Activated naive CD8-positive, alpha-beta T cell treated with anti-CD3 and anti-CD28 coated beads for 36 hours (primary cell): ENCODE measurements around the gene NMT1. TPM values are rescaled to one million over a fixed set of nuclear protein-coding genes. Genes with fewer than 3 reads are reported as not detected.
A peak's percentile ranks its signal among the peaks of the same experiment; 100 is the strongest.

Source experiments
- DNase-seq: peaks from one replicate; pipeline ENCODE4 v3.0.0; 2021
- H3K27ac Mint-ChIP-seq: one replicate; pipeline ENCODE4 v1.8.0; 2022; ENCODE audit warnings: mild to moderate bottlenecking, moderate library complexity, mixed read lengths
- H3K27me3 Mint-ChIP-seq: one replicate; pipeline ENCODE4 v1.8.0; 2022; ENCODE audit warnings: mild to moderate bottlenecking, mixed read lengths
- H3K36me3 Mint-ChIP-seq: one replicate; pipeline ENCODE4 v1.8.0; 2021; ENCODE audit warnings: mild to moderate bottlenecking, mixed read lengths
- H3K4me1 Mint-ChIP-seq: one replicate; pipeline ENCODE4 v1.8.0; 2021; ENCODE audit warnings: mixed read lengths
- H3K4me3 Mint-ChIP-seq: one replicate; pipeline ENCODE4 v1.8.0; 2022; ENCODE audit warnings: mild to moderate bottlenecking, moderate library complexity, mixed read lengths
- H3K9me3 Mint-ChIP-seq: one replicate; pipeline ENCODE4 v1.8.0; 2022; ENCODE audit warnings: mixed read lengths
- total RNA-seq, 2 experiments: library from RNA; stranded (reverse); gene quantifications; one replicate each; pipeline ENCODE4 v1.2.3, GENCODE V29; 2021

The NMT1 gene
- total RNA-seq, 2 experiments from 2014 or later = 168 to 170 TPM

DNA sequence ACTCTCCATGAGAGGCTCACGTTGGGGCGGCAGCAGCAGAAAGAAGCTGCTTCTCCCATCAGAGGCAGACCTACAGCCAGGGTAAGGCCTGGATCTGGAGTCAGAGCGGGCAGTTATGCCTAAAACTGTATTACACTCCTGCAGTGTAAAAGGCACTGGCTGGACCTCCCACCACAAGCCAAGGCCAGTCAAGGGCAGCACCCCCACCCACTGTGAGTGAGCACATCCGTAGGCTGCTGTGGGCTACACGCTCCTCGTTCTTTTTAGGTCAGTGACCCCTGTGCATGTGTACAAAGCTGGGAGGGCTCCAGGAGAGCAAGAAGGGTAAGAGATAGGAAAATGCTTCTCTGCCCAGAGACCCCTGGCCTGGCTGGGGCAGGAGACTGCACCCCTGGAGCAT lies 30.4 kb upstream of the NMT1 start:
- no peak overlapping the region for H3K4me3 Mint-ChIP-seq
- peaks cover 11% of the 10 kb centered on the region for H3K36me3 Mint-ChIP-seq

DNA sequence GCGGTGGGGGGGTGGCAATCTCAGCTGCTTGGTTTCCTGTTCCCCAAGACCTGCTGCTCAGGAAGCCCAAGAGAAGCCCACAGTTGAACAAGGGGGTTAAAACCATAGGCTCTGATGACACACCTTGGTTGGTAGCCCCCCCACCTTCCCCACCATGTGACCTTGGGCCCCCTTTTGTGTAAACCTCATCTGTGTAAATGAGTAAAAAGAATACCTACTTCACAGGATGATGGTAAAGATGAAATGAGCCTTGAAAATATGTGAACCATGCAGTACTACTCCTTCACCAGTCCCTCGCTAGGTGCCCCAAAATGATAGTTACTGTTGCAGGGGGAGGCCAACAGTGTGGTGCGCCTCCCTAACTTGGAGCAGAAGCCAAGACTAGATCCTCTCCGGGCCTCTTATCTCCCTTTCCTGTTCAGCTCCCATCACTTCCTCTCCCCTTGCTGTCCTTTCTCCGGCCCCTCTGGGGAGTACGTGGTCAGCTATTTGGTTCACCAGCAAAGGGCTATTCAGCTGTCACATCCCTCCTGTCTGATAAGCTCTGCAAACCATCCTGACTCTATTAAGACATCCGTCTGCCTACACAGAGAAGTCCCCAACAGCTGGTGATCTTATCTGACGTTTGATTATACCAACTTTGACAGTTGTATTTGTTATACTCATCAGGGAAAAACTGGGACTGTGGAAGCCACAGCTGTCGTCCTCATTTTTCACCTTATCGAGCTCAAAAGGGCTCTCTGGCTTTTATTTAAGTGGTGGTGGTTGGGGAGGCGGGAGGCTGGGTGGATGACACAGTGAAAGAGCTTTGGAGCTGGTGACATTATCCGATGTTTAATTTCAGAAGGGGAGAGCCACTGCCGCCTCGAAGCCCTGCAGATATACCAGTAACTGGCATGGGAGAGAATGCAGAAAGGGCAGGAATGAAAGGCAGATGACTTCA lies 29.6 kb upstream of the NMT1 start:
- Mint-ChIP-seq H3K36me3 (peaks cover 12% of the 10 kb centered on the region), H3K4me3 (no peak overlapping the region), H3K4me1 (peaks cover 7% of the 10 kb centered on the region), H3K27me3 (no peaks in the 10 kb centered on the region), H3K27ac (no peak overlapping the region), H3K9me3 (no peaks in the 10 kb centered on the region)
- no peak for DNase-seq

More for the DNA sequence above, 30.4 kb upstream of the NMT1 start:
- DNase-seq = no peak
- Mint-ChIP-seq H3K27ac (no peak overlapping the region), H3K27me3 (no peaks in the 10 kb centered on the region), H3K9me3 (no peaks in the 10 kb centered on the region), H3K4me1 (peaks cover 6% of the 10 kb centered on the region)

DNA sequence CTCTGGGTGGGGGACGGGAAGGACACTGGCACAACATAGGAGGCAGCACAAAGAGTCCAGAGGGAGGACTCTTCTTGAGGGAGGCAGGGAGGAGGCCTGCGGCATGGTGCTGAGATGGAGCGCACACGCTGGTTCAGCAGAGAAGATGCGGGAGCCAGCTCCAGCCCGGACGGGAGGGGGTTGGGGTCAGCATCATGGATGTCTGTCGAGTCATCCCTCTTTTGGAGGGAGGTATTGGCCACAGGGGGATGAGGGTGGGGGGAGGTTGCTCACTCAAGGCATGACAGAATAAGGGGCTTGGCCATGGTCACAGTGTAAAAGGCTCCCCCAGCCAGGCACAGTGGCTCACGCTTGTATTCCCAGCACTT lies 29.0 kb upstream of the NMT1 start:
- Mint-ChIP-seq H3K27me3 (no peaks in the 10 kb centered on the region), H3K9me3 (no peaks in the 10 kb centered on the region), H3K4me1 (peaks cover 7% of the 10 kb centered on the region), H3K36me3 (peaks cover 12% of the 10 kb centered on the region), H3K27ac (no peak overlapping the region), H3K4me3 (no peak overlapping the region)
- DNase-seq = no peak

DNA sequence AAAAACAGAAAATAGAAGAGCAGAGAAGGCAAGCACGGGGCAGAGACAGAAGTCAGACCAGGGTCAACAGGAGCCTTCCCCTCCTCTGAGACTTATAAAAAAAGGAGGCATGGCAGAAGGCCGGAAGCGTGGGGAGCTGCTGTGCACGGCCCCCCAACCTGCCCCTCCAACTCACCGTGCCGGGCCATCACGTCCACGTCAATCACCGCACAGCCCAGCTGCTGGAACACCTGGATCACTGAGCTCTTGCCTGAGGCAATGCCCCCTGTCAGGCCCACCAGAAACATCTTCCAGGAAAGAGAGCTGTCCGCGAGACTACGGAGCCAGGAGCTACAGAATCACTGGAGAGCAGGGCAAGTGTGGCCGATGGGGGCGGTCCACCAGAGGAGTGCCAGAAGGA lies 26.5 kb upstream of the NMT1 start:
- peaks cover 12% of the 10 kb centered on the region for H3K4me1 Mint-ChIP-seq
- no peaks in the 10 kb centered on the region for H3K27me3 Mint-ChIP-seq
- DNase-seq = no peak
- H3K27ac Mint-ChIP-seq = no peak overlapping the region
- peaks cover 12% of the 10 kb centered on the region for H3K36me3 Mint-ChIP-seq
- no peak overlapping the region for H3K4me3 Mint-ChIP-seq
- no peaks in the 10 kb centered on the region for H3K9me3 Mint-ChIP-seq

DNA sequence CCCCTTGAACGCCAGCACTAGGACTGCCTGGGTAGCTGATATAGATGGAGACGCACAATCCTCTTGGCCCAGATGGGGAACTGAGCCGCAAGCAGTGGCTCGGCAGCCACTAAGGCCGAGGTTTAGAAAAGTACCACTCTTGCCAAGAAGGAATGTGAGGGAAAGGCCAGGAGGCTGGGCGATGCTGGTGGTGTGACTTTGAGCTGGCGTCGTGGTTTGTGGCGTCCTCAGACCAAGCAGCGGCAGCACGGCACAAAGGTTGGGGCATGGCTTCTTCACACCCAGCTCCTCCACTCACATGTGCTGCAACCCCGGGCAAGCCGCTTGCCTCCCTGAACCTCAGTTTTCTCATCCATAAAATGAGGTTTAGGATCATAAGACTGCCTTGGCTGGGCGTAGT lies 25.3 kb upstream of the NMT1 start:
- Mint-ChIP-seq H3K4me3 (no peak overlapping the region), H3K36me3 (peaks cover 12% of the 10 kb centered on the region), H3K27me3 (no peaks in the 10 kb centered on the region), H3K9me3 (no peaks in the 10 kb centered on the region), H3K27ac (no peak overlapping the region), H3K4me1 (peaks cover 12% of the 10 kb centered on the region)
- DNase-seq = no peak

DNA sequence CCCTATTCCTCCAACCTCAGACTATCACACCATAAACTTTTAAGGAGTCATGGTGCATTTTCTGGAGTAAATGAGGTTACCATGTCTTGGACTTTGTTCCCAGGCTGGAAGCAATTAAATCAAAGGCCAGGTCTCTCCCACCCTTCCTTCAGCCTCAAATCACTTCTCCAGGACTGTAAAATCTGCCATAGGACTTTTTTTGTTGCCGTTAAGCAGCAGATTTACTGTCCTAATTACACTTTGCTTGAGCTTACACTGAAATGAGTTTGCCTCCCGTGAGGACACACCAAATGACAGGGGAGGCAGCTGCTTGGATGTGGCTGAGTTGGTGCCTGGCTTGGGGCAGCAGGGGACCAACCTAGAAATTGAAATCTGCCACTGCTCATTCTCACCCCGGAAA lies 24.4 kb upstream of the NMT1 start:
- Mint-ChIP-seq H3K9me3 (no peaks in the 10 kb centered on the region), H3K4me3 (no peak overlapping the region), H3K36me3 (peaks cover 8% of the 10 kb centered on the region), H3K27ac (no peak overlapping the region), H3K4me1 (peaks cover 12% of the 10 kb centered on the region), H3K27me3 (no peaks in the 10 kb centered on the region)
- DNase-seq = no peak

DNA sequence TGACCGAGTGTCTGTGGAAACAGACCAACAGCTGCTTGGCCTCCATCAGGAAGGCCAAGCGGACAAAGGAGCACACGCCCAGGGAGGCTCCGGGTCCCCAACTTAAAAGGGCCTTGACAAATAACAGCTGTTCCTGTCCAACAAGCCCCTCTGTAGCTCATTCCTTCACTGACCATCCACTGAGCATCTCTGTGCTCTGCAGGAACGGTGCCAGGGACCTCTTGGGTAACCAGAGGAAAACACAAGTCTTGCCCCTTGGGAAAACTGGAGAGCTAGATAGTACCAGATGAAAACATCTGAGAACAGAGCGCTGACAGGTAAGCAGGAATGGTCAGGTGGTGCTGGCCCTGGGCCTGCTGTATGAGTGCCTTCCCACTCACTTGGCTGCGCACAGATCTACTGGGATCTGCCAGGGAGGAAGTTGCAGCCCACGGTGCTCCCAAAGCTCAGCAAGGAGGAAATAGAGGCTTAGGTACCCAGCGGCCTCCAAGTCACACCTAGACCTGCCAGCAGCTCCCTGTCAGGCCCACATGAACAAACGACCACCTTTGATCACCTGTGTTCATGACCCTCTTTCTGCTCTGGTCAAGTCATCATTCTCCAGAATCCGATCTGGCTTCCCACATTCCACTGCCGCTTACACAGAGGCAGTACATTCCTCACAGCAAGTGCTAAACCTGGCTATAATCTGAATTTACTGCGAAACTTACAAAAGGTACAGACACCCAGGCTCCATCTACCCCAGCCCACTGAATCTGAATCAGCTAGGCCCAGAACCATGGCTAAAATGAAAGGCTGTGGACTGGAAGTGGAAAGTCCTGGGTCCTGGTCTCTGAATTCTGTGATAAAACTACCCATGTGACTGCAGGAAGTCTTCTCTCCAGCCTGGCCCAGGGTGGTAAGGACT lies 22.1 kb upstream of the NMT1 start:
- Mint-ChIP-seq H3K4me3 (no peak overlapping the region), H3K27me3 (no peaks in the 10 kb centered on the region), H3K27ac (no peak overlapping the region), H3K36me3 (peaks cover 5% of the 10 kb centered on the region), H3K9me3 (no peaks in the 10 kb centered on the region), H3K4me1 (peaks cover 19% of the 10 kb centered on the region)
- no peak for DNase-seq

DNA sequence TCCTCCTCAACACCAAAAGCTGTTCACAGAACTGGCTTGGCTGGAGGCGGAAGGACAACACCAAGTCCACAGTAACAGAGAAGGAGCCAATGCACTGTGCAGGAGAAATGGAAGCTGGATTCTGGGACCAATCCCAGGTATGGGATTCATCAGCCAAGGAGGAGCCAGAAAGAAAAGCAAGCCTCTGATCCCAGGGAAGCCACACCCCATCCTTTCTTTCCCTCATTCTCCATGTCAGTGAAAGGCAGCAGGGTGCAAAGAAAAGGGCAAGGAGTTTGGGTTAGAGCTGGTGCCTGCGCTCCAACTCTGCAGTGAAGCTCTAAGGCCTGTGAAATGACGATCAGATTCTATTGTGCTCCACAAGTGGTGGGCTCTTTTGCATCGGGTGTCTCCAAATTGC lies 20.7 kb upstream of the NMT1 start:
- Mint-ChIP-seq H3K9me3 (no peaks in the 10 kb centered on the region), H3K4me1 (peaks cover 21% of the 10 kb centered on the region), H3K27me3 (no peaks in the 10 kb centered on the region), H3K4me3 (no peak overlapping the region), H3K27ac (no peak overlapping the region), H3K36me3 (peaks cover 2% of the 10 kb centered on the region)
- DNase-seq = no peak

DNA sequence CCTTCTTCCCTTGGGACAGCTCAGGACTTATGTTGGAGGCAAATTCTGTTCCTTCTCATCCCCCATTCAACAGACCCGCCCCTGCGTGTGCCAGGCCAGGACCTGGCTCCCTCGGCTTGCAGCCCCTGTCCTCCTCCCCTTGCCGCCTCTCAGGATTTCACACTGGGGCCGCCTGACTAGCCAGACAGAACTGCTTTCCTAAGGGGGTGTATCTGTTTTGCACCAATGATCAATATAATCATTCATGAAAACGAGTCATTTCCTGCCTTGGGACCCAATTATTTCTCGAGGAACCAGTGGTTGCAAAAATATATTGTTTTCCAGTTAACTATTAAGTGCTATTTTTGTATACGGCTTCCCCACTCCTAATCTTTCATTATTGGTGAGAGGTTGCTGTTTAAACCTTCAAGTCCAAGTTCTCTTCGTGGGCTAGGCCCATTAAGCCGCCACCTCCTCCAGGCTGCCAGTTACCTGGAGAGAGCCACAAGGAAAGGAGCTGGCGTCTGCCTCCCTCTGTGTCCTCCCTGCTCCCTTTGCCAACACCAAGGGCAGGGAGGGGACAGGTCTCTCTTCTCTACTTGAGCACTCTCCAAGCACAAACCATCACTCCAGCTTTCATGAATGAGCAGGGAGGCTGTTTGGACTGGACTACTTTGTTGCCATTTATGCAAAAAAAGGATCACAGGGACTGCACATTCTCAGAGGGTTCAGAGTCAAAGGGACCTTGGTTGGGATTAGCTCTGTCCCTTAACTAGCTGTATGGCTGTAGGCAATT lies 18.6 kb upstream of the NMT1 start:
- H3K9me3 Mint-ChIP-seq = no peaks in the 10 kb centered on the region
- DNase-seq = no peak
- peaks cover 5% of the 10 kb centered on the region for H3K36me3 Mint-ChIP-seq
- no peaks in the 10 kb centered on the region for H3K27me3 Mint-ChIP-seq
- H3K4me3 Mint-ChIP-seq = no peak overlapping the region
- peaks cover 29% of the 10 kb centered on the region for H3K4me1 Mint-ChIP-seq
- no peak overlapping the region for H3K27ac Mint-ChIP-seq

DNA sequence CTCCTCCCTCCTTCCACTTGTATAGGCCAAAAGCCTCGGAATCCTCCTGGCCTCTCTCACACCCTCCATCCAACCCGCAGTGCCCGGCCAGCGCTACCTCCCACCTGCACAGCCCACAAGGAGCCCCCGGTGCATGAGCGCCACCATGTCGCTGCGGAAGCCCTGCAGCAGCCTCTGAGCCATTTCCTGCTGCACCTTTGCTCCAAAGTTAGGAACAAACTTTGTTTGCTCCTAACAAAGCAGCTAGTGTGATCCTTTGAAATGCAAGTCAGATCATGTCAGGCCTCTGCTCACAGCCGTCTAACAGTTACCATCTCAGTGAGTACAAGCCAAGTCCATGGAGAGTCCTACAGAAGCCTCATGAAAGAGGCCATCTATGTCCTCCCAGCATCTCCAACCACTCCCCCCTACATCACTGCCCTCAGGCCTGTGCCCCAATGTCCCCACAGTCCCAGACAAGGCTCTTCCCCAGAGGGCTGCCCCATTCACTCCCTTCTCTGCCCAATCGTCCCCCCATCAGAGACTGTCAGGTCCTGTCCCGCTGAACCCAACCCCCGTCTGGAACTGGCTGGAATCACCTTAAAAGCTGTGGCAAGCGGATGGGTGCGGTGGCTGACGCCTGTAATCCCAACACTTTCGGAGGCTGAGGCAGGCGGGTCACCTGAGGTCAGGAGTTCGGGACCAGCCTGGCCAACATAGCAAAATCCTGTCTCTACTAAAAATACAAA lies 17.1 kb upstream of the NMT1 start:
- no peak for DNase-seq
- H3K4me3 Mint-ChIP-seq = no peak overlapping the region
- peaks cover 8% of the 10 kb centered on the region for H3K36me3 Mint-ChIP-seq
- H3K9me3 Mint-ChIP-seq = no peaks in the 10 kb centered on the region
- no peak overlapping the region for H3K27ac Mint-ChIP-seq
- no peaks in the 10 kb centered on the region for H3K27me3 Mint-ChIP-seq
- H3K4me1 Mint-ChIP-seq = peaks cover 32% of the 10 kb centered on the region

DNA sequence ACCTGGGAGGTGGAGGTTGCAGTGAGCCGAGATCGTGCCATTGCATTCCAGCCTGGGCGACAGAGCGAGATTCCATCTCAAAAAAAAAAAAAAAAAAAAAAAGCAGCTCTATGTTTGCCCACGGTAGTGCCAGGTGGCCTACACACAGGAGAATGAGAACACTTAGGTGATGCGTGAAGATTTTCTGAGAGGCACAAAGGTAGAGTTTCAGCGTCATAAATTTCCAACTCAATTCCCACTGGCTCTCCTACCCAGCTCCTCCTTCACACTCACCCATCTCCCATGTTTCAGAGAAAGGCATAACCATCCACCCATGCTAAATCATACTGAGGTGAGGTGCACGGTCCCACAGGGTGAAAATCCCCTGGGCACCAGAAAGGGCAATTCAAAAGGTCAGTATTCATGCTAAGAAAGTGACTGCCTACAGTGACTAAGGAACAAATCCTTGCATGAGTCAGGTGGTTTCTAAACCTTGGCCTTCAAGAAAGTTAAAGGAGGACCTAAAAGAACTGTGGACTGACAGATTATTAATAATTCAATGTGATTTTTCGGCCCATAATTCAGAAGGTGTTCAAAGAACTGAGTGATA lies 14.5 kb upstream of the NMT1 start:
- Mint-ChIP-seq H3K9me3 (no peaks in the 10 kb centered on the region), H3K4me3 (no peak overlapping the region), H3K36me3 (peaks cover 23% of the 10 kb centered on the region), H3K27ac (peak overlapping the region; percentile 62), H3K27me3 (no peaks in the 10 kb centered on the region), H3K4me1 (peaks cover 41% of the 10 kb centered on the region)
- DNase-seq = no peak

DNA sequence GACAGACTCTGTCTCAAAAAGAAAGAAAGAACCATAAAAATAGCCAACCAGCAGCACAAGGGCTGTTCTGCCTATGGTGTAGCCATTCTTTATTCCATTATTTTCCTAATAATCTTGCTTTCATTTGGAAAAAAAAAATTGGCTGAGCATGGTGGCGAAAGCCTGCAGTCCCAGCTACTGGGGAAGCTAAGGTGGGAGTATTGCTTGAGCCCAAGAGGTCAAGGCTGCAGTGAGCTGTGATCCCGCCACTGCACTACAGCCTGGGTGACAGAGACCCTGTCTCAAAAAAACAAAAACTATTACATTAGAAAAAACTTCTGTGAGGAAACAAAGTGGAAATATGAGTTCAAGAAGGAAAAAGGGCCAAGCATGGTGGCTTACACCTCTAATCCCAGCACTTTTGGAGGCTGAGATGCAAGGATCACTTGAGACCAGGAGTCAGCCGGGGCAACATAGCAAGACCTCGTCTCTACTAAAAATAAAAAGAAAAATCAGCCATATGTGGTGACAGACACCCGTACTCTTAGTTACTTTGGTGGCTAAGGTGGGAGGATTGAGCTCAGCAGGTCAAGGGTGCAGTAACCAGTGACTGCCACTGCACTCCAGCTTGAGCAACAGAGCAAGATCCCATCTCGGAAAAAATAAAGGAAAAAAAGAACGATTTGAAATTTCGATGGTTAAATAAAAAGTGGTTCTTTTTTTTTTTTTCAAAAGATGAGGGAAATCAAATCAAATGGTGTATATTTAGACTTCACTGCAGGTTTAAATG lies 12.1 kb upstream of the NMT1 start:
- H3K9me3 Mint-ChIP-seq = no peaks in the 10 kb centered on the region
- H3K36me3 Mint-ChIP-seq = peaks cover 31% of the 10 kb centered on the region
- H3K4me3 Mint-ChIP-seq = no peak overlapping the region
- no peaks in the 10 kb centered on the region for H3K27me3 Mint-ChIP-seq
- peaks cover 38% of the 10 kb centered on the region for H3K4me1 Mint-ChIP-seq
- no peak for DNase-seq
- peak overlapping the region; percentile 54 for H3K27ac Mint-ChIP-seq

DNA sequence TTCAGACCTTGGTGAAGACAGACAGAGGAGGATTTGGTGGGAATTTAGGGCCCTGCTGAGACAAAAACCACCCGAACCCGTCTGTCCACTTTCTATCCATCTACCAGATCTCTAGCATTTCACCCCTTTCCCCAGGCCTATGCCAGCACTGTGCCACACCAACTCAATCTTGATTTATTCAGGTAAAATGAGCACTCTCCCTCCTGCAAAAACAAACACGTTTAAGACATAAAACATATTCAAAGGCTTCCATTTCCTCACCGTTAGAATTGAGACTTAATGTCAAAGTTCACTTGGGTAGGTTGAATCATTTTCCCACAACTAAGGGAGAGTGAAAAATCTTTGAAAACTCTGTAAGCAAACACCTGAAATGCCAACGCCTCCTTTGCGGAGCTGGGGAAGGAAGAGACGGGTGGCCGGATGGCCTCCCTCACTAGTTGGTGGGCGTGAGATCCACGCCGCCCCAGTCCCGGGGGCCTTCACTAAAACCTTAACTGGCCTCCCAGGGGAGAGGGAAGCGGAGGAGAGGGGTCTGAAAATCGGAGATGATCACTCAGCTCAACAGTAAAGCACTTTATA lies 10.5 kb upstream of the NMT1 start:
- peak overlapping the region; percentile 86 for H3K4me3 Mint-ChIP-seq
- no peaks in the 10 kb centered on the region for H3K9me3 Mint-ChIP-seq
- H3K27ac Mint-ChIP-seq = peak overlapping the region; percentile 88
- peak; percentile 56 for DNase-seq
- peaks cover 39% of the 10 kb centered on the region for H3K4me1 Mint-ChIP-seq
- H3K36me3 Mint-ChIP-seq = peaks cover 35% of the 10 kb centered on the region
- no peaks in the 10 kb centered on the region for H3K27me3 Mint-ChIP-seq
